HG03521 (cell line): ENCODE measurements around the gene AP2A2.

Experiments used
- ATAC-seq: cut with Tn5 transposase; IDR thresholded peaks from one replicate; pipeline ENCODE4 v1.9.1; 2021; ENCODE audit warnings: mild to moderate bottlenecking, moderate library complexity; ENCODE audit not compliant: unreplicated experiment

The AP2A2 gene

GRCh38 chr11:1038921-1039320, 113.3 kb downstream of the AP2A2 start:
- no peak for ATAC-seq

- ATAC-seq, result no peak
Measured at GRCh38 chr11:1039481-1040427, 114.1 kb downstream of the AP2A2 start.

- no peak for ATAC-seq
Measured at GRCh38 chr11:1040428-1041148, 114.9 kb downstream of the AP2A2 start.

GRCh38 chr11:1041149-1041467, 115.4 kb downstream of the AP2A2 start:
- no peak for ATAC-seq

- ATAC-seq, result no peak
Measured at GRCh38 chr11:1041471-1041870, 115.8 kb downstream of the AP2A2 start.

- no peak for ATAC-seq
Measured at GRCh38 chr11:1041936-1042608, 116.4 kb downstream of the AP2A2 start.

GRCh38 chr11:1042626-1043562, 117.2 kb downstream of the AP2A2 start:
- no peak for ATAC-seq

- no peak for ATAC-seq
Measured at GRCh38 chr11:1043563-1044096, 118.0 kb downstream of the AP2A2 start.

GRCh38 chr11:1044160-1044559, 118.5 kb downstream of the AP2A2 start:
- no peak for ATAC-seq

GRCh38 chr11:1047595-1048156, 122.0 kb downstream of the AP2A2 start:
- no peak for ATAC-seq

- ATAC-seq, result no peak
Measured at GRCh38 chr11:1048375-1049070, 122.9 kb downstream of the AP2A2 start.

- no peak for ATAC-seq
Measured at GRCh38 chr11:1049071-1049405, 123.4 kb downstream of the AP2A2 start.

- no peak for ATAC-seq
Measured at GRCh38 chr11:1049431-1049891, 123.8 kb downstream of the AP2A2 start.

- no peak for ATAC-seq
Measured at GRCh38 chr11:1049911-1050580, 124.4 kb downstream of the AP2A2 start.

GRCh38 chr11:1050581-1051355, 125.1 kb downstream of the AP2A2 start:
- no peak for ATAC-seq

- no peak for ATAC-seq
Measured at GRCh38 chr11:1051356-1052132, 125.9 kb downstream of the AP2A2 start.
